ENCODE results near the gene TBC1D14. TPM values are rescaled to one million over a fixed set of nuclear protein-coding genes. Genes with fewer than 3 reads are reported as not detected.

TBC1D14 gene
- total RNA-seq, 1 experiment from 2014 or later = 44.3 TPM

- Histone ChIP-seq H3K27me3 (replicated peaks; ENCODE audit: insufficient read depth, low read depth, low read length, poor library complexity) (no peaks in the 10 kb centered on the region), H3K9me3 (ENCODE audit: low read depth, low read length, poor library complexity, severe bottlenecking) (no peaks in the 10 kb centered on the region), H3K4me3 (ENCODE audit: low read depth, low read length, poor library complexity, severe bottlenecking) (no peak overlapping the region), H3K36me3 (ENCODE audit: insufficient read depth, low read length, poor library complexity, severe bottlenecking) (peaks cover under 1% of the 10 kb centered on the region), H3K27ac (ENCODE audit: low read depth, low read length, poor library complexity, severe bottlenecking) (no peak overlapping the region), H3K4me1 (ENCODE audit: insufficient read depth, low read length, poor library complexity, severe bottlenecking) (no peaks in the 10 kb centered on the region)
- ChIA-PET POLR2A (ENCODE audit: low non-redundant PET) (interaction anchor here (0.6 kb wide), 1 partner anchor 806 kb away, joined by 3 read pairs; no protein-coding TSS in a partner anchor), CTCF (no interaction called here)
- intact Hi-C loops (cut with micrococcal nuclease; ENCODE audit: unreplicated experiment) = no loop called here
- TF ChIP-seq EZH2 (IDR thresholded peaks at IDR 0.05; ENCODE audit: borderline replicate concordance, low read depth, low read length, poor library complexity, severe bottlenecking) (no peak), CTCF (conservative IDR thresholded peaks at IDR 0.05; ENCODE audit: low read depth, low read length) (no peak)
- no peak for DNase-seq (ENCODE audit: low spot score)
- no TSS peak for BruUV-seq (replicated peaks)
Measured at GRCh38 chr4:7020856-7021255, 111.2 kb downstream of the TBC1D14 start.

GRCh38 chr4:7021355-7021754 is 111.7 kb downstream of the TBC1D14 start:
- Histone ChIP-seq H3K9me3 (ENCODE audit: low read depth, low read length, poor library complexity, severe bottlenecking) (no peaks in the 10 kb centered on the region), H3K36me3 (ENCODE audit: insufficient read depth, low read length, poor library complexity, severe bottlenecking) (no peaks in the 10 kb centered on the region), H3K27ac (ENCODE audit: low read depth, low read length, poor library complexity, severe bottlenecking) (no peak overlapping the region), H3K27me3 (replicated peaks; ENCODE audit: insufficient read depth, low read depth, low read length, poor library complexity) (no peaks in the 10 kb centered on the region), H3K4me1 (ENCODE audit: insufficient read depth, low read length, poor library complexity, severe bottlenecking) (no peaks in the 10 kb centered on the region), H3K4me3 (ENCODE audit: low read depth, low read length, poor library complexity, severe bottlenecking) (no peak overlapping the region)
- POLR2A ChIA-PET (ENCODE audit: low non-redundant PET) = no interaction called here
- TF ChIP-seq CTCF (conservative IDR thresholded peaks at IDR 0.05; ENCODE audit: low read depth, low read length) (no peak), EZH2 (IDR thresholded peaks at IDR 0.05; ENCODE audit: borderline replicate concordance, low read depth, low read length, poor library complexity, severe bottlenecking) (no peak)
- CTCF ChIA-PET = no interaction called here
- DNase-seq (ENCODE audit: low spot score) = no peak
- BruUV-seq (replicated peaks) = no TSS peak
- intact Hi-C loops (cut with micrococcal nuclease; ENCODE audit: unreplicated experiment) = no loop called here

- BruUV-seq (replicated peaks) = no TSS peak
- no peak overlapping the region for H3K4me3 ChIP-seq (ENCODE audit: low read depth, low read length, poor library complexity, severe bottlenecking)
- H3K27me3 ChIP-seq (replicated peaks; ENCODE audit: insufficient read depth, low read depth, low read length, poor library complexity) = no peaks in the 10 kb centered on the region
- TF ChIP-seq CTCF (conservative IDR thresholded peaks at IDR 0.05; ENCODE audit: low read depth, low read length) (no peak), EZH2 (IDR thresholded peaks at IDR 0.05; ENCODE audit: borderline replicate concordance, low read depth, low read length, poor library complexity, severe bottlenecking) (no peak)
- POLR2A ChIA-PET (ENCODE audit: low non-redundant PET) = no interaction called here
- no peaks in the 10 kb centered on the region for H3K9me3 ChIP-seq (ENCODE audit: low read depth, low read length, poor library complexity, severe bottlenecking)
- DNase-seq (ENCODE audit: low spot score) = no peak
- H3K36me3 ChIP-seq (ENCODE audit: insufficient read depth, low read length, poor library complexity, severe bottlenecking) = peaks cover under 1% of the 10 kb centered on the region
- intact Hi-C loops (cut with micrococcal nuclease; ENCODE audit: unreplicated experiment) = no loop called here
- no peaks in the 10 kb centered on the region for H3K4me1 ChIP-seq (ENCODE audit: insufficient read depth, low read length, poor library complexity, severe bottlenecking)
- CTCF ChIA-PET = no interaction called here
- no peak overlapping the region for H3K27ac ChIP-seq (ENCODE audit: low read depth, low read length, poor library complexity, severe bottlenecking)
Measured at GRCh38 chr4:7021930-7022664, 112.5 kb downstream of the TBC1D14 start.
